HepG2 (cell line): Measurements from ENCODE around the gene TOMM40L. TPM values are rescaled to one million over a fixed set of nuclear protein-coding genes. Genes with fewer than 3 reads are reported as not detected.

Source experiments
- CC2D1A ChIP-seq: sonication (generic); formaldehyde crosslinking; IDR thresholded peaks from 2 replicates; pipeline ENCODE4 v1.8.1; 2023; ENCODE audit warnings: mild to moderate bottlenecking, missing genetic modification reagents
- CEBPB ChIP-seq: IDR thresholded peaks from 2 replicates; pipeline ENCODE4 v1.6.1; 2011; ENCODE audit warnings: low read depth, low read length, improper control_type of control experiment, borderline replicate concordance
- E2F2 ChIP-seq: sonication (generic); formaldehyde crosslinking; IDR thresholded peaks from 2 replicates; pipeline ENCODE4 v1.4.0; 2020; ENCODE audit warnings: missing genetic modification reagents, borderline replicate concordance
- IRF2 ChIP-seq: IDR thresholded peaks from 2 replicates; pipeline ENCODE4 v1.6.1; 2018; ENCODE audit warnings: missing genetic modification reagents, missing compliant biosample characterization
- MAX ChIP-seq: IDR thresholded peaks from 2 replicates; pipeline ENCODE4 v1.6.1; 2012; ENCODE audit warnings: inconsistent platforms
- MAZ ChIP-seq, 2 experiments: sonication (generic) in 1 of 2; formaldehyde crosslinking in 1 of 2; IDR thresholded peaks; 2 replicates each; pipeline versions ENCODE4 v1.5.0 to v1.6.1; 2012 to 2020; ENCODE audit warnings: low read depth in 2 of 2, mild to moderate bottlenecking in 2 of 2, borderline replicate concordance in 1 of 2, improper control_type of control experiment in 1 of 2, low read length in 1 of 2, missing genetic modification reagents in 1 of 2, moderate library complexity in 1 of 2
- MED13 ChIP-seq: sonication (generic); formaldehyde crosslinking; IDR thresholded peaks from 2 replicates; pipeline ENCODE4 v1.5.0; 2020; ENCODE audit warnings: missing genetic modification reagents
- MXI1 ChIP-seq: IDR thresholded peaks from 3 replicates; pipeline ENCODE4 v1.6.1; 2012; ENCODE audit warnings: low read depth, low read length, inconsistent platforms, borderline replicate concordance
- PAXIP1 ChIP-seq: sonication (generic); formaldehyde crosslinking; conservative IDR thresholded peaks from 2 replicates; pipeline ENCODE4 v1.4.0; 2020; ENCODE audit warnings: mild to moderate bottlenecking, missing genetic modification reagents, moderate library complexity
- polyA plus RNA-seq, 8 experiments: library from polyadenylated mRNA; depleted of rRNA in 3 of 8; stranded (reverse) in 7 of 8; unstranded in 1 of 8; fragments of >200 nt; fragmentation: Illumina TruSeq in 4 of 8; extraction: Trizol in 4 of 8; gene quantifications; 2 replicates each; pipeline versions ENCODE4 v1.2.1 to v1.2.3, GENCODE V29; 2011 to 2016; ENCODE audit warnings: low read depth in 4 of 8, missing spikeins in 1 of 8, mixed read lengths in 1 of 8; ENCODE audit not compliant: insufficient read depth in 1 of 8
- total RNA-seq, 5 experiments: library from RNA; depleted of rRNA; stranded (reverse); fragments of >200 nt; fragmentation: Illumina TruSeq; extraction: Trizol; gene quantifications; 2 replicates each; pipeline ENCODE4 v1.2.3, GENCODE V29; 2016; ENCODE audit warnings: low read depth in 1 of 5
- TF ChIP-seq, protein P1 (sequence below): sonication (generic); formaldehyde crosslinking; IDR thresholded peaks from 2 replicates; pipeline ENCODE4 v1.4.0; 2020; ENCODE audit warnings: missing genetic modification reagents, mild to moderate bottlenecking, borderline replicate concordance
- TF ChIP-seq, protein P2 (sequence below): IDR thresholded peaks from 2 replicates; pipeline ENCODE4 v1.6.1; 2016; ENCODE audit warnings: low read depth, borderline replicate concordance
- TF ChIP-seq, protein P3 (sequence below): sonication (generic); formaldehyde crosslinking; IDR thresholded peaks from 2 replicates; pipeline ENCODE4 v1.4.0; 2020; ENCODE audit warnings: missing genetic modification reagents, borderline replicate concordance

Gene TOMM40L
- total and polyA plus RNA-seq, 2 of the 13 experiments (the other 11 are each of a cell fraction or from before 2014, with no cell fraction given) = 14.1 to 26.2 TPM

DNA sequence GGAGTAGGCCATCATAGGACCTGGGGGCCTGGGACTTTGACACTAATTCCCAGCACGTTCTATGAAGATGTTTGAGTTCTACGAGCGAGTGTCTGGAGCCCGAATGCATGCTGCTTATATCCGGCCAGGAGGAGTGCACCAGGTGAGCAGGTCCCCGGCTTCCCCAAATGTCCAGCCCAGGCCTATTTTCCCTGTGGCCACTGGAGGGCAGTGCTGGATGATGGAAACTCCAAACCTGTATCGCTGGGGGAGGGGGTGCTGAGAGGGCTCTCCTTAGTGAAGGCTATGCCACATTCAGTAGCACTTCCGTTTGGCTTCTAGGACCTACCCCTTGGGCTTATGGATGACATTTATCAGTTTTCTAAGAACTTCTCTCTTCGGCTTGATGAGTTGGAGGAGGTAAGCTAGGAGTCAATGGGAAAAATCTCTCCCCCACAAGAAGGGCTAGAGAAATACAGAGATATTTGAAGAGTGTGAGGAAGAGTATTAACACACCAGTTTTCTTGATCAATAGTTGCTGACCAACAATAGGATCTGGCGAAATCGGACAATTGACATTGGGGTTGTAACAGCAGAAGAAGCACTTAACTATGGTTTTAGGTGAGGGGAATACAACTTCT is 16.0 kb upstream of the TOMM40L start (continued):
- no peak for TF ChIP-seq E2F2 (CRISPR knock-in tag)
- TF ChIP-seq, protein P1, sequence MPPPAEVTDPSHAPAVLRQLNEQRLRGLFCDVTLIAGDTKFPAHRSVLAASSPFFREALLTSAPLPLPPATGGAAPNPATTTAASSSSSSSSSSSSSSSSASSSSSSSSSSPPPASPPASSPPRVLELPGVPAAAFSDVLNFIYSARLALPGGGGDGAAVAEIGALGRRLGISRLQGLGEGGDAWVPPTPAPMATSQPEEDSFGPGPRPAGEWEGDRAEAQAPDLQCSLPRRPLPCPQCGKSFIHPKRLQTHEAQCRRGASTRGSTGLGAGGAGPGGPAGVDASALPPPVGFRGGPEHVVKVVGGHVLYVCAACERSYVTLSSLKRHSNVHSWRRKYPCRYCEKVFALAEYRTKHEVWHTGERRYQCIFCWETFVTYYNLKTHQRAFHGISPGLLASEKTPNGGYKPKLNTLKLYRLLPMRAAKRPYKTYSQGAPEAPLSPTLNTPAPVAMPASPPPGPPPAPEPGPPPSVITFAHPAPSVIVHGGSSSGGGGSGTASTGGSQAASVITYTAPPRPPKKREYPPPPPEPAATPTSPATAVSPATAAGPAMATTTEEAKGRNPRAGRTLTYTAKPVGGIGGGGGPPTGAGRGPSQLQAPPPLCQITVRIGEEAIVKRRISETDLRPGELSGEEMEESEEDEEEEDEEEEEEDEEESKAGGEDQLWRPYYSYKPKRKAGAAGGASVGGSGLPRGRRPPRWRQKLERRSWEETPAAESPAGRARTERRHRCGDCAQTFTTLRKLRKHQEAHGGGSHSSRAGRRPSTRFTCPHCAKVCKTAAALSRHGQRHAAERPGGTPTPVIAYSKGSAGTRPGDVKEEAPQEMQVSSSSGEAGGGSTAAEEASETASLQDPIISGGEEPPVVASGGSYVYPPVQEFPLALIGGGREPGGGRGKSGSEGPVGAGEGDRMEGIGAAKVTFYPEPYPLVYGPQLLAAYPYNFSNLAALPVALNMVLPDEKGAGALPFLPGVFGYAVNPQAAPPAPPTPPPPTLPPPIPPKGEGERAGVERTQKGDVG (CRISPR knock-in tag) = no peak
- peak; percentile 61 for TF ChIP-seq MAZ (IDR thresholded peaks at IDR 0.05; ENCODE audit: borderline replicate concordance, low read depth, low read length)
- TF ChIP-seq MAZ (CRISPR knock-in tag; IDR thresholded peaks at IDR 0.05; ENCODE audit: low read depth) = no peak; the same call in 1 of the 2 replicates
- peak; percentile 44; the same call in 1 of the 2 replicates for TF ChIP-seq PAXIP1 (CRISPR knock-in tag)
- TF ChIP-seq, protein P2, sequence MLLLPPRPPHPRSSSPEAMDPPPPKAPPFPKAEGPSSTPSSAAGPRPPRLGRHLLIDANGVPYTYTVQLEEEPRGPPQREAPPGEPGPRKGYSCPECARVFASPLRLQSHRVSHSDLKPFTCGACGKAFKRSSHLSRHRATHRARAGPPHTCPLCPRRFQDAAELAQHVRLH (CRISPR knock-in tag) = no peak
- TF ChIP-seq MAX = no peak
- no peak for TF ChIP-seq CEBPB
- no peak for TF ChIP-seq CC2D1A (CRISPR knock-in tag)
- TF ChIP-seq MXI1 = 0 out of 3 replicates have a peak, but pooled peaks have one; percentile 43
- no peak for TF ChIP-seq MED13 (CRISPR knock-in tag)
- TF ChIP-seq, protein P3, sequence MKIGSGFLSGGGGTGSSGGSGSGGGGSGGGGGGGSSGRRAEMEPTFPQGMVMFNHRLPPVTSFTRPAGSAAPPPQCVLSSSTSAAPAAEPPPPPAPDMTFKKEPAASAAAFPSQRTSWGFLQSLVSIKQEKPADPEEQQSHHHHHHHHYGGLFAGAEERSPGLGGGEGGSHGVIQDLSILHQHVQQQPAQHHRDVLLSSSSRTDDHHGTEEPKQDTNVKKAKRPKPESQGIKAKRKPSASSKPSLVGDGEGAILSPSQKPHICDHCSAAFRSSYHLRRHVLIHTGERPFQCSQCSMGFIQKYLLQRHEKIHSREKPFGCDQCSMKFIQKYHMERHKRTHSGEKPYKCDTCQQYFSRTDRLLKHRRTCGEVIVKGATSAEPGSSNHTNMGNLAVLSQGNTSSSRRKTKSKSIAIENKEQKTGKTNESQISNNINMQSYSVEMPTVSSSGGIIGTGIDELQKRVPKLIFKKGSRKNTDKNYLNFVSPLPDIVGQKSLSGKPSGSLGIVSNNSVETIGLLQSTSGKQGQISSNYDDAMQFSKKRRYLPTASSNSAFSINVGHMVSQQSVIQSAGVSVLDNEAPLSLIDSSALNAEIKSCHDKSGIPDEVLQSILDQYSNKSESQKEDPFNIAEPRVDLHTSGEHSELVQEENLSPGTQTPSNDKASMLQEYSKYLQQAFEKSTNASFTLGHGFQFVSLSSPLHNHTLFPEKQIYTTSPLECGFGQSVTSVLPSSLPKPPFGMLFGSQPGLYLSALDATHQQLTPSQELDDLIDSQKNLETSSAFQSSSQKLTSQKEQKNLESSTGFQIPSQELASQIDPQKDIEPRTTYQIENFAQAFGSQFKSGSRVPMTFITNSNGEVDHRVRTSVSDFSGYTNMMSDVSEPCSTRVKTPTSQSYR (CRISPR knock-in tag) = peak; percentile 94
- TF ChIP-seq IRF2 (CRISPR knock-in tag) = 0 out of 2 replicates have a peak, but pooled peaks have one; percentile 37
